OCI-LY3 (cell line): ENCODE measurements around the gene FGG.

Experiments used
- CTCF ChIP-seq: fragments of 200-600, 300-600 bp; sonication (generic); IDR thresholded peaks from 2 replicates; pipeline ENCODE4 v1.5.1; 2014; ENCODE audit warnings: antibody characterized with exemption, low read length, low read depth
- EZH2phosphoT487 ChIP-seq: fragments of 200-600 bp; shearing (Covaris generic); IDR thresholded peaks from 2 replicates; pipeline ENCODE4 v1.6.1; 2018; ENCODE audit warnings: antibody characterized with exemption, mixed run types, low read depth

DNA sequence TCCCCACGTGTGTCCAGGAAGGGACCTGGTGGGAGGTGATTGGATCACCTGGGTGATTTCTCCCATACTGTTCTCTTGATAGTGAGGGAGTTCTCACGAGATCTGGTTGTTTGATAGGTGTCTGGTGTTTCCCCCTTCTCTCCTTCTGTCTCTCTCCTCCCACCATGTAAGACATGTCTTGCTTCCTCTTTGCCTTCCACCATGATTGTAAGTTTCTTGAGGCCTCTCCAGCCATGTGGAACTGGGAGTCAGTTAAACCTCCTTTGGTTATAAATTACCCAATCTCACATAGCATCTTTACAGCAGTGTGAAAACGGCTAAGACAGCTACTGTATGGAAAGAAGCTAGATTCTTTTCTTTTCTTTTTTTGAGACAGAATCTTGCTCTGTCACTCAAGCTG is 21.6 kb upstream of the FGG start:
- TF ChIP-seq EZH2phosphoT487 (no peak), CTCF (no peak)
